GM21515 (cell line): Measurements from ENCODE around the gene NDN.
"Not testable (repeated sequence)": the region's sequence is repeated elsewhere in the genome, so short reads cannot be mapped to it uniquely, and the experiment has no call there.

Experiments
- ATAC-seq: cut with Tn5 transposase; IDR thresholded peaks from one replicate; pipeline ENCODE4 v1.9.1; 2021; ENCODE audit not compliant: unreplicated experiment

The NDN gene, protein sequence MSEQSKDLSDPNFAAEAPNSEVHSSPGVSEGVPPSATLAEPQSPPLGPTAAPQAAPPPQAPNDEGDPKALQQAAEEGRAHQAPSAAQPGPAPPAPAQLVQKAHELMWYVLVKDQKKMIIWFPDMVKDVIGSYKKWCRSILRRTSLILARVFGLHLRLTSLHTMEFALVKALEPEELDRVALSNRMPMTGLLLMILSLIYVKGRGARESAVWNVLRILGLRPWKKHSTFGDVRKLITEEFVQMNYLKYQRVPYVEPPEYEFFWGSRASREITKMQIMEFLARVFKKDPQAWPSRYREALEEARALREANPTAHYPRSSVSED

GRCh38 chr15:23687143-23687470, at the start of gene NDN:
Gene NDN (minus strand): TSS chr15:23687305. CDS start chr15:23687217, 88 bp downstream.
- ATAC-seq, result no peak

DNA sequence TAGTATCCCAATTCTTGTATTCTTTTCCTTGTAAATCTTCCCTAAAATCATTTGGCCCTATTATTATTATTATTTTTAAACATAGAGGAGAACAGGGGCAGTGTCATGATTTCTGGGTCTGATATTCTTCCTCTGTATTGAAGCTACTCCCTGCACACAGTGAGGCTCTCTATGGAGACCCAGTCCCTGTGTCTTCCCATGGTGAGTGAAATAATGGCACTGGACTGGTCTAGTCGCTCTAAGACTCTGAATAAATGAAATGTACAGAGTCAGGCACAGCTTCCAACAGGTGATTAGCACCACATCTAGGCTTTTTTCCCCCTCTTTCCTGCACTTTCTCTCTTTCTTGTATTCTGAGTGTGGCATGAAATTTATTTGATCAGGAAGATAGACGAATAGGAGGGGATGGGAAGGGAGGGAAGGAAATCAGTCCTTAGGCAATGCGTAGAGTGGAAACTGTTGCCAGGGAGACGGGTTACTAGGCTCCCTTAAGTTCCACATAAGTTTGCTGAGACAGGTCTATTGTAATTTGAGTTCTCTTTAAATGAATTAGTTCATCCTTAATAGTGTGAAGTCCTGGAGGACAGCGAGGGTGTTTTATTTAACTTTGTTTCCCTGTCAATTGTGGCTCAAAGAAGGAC, 49.0 kb upstream of the NDN start:
- ATAC-seq, result no peak

- no peak for ATAC-seq
Measured at GRCh38 chr15:23734862-23735261, 47.8 kb upstream of the NDN start.

GRCh38 chr15:23713874-23714656, 27.0 kb upstream of the NDN start:
- not testable (repeated sequence) for ATAC-seq

DNA sequence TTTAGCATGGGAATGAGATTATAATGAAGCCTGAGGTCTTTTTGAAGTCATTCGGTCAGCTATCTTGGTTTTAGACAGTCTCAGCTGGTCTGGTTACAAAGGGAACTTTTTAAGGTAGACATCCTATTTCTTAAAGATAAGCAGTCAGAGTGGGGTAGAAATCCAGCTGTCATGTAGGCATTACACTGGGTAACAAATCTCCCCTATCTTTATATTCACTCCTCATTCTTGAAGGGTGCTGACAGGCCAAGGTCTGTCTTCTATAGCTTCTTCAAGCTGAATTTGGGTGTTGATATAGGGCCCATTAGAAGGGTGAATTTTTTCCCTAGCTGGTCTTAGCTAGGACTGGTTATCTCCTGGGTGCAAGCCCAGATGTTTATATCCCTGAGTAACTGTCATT, 21.2 kb upstream of the NDN start:
- no peak for ATAC-seq

DNA sequence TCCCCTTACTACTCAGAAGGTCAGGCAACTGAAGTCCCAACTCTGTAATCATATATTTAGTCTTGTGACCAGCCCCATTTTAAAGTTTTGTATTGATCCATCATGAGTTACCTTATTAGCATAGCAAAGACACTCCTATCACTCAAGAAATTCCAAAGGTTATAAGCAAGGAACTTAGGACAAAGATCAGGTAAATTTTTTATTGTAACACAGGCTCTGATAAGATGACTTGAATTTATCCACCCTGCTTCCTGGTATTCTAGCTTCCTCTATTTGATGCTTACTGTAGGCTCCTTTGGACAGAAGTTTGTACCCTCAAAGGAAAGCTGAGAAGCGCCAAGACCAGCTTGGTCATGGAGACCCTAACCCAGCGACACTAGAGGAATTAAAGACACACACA, 8.2 kb upstream of the NDN start:
- no peak for ATAC-seq

GRCh38 chr15:23694592-23694991, 7.5 kb upstream of the NDN start:
- ATAC-seq, result no peak

GRCh38 chr15:23690450-23690852, 3.3 kb upstream of the NDN start:
- no peak for ATAC-seq

- no peak for ATAC-seq
Measured at GRCh38 chr15:23690015-23690414, 2.9 kb upstream of the NDN start.

- no peak for ATAC-seq
Measured at GRCh38 chr15:23686466-23687142, 501 bp downstream of the NDN start.

GRCh38 chr15:23671481-23671880, 15.6 kb downstream of the NDN start:
- no peak for ATAC-seq

GRCh38 chr15:23670970-23671369, 16.1 kb downstream of the NDN start:
- no peak for ATAC-seq

- no peak for ATAC-seq
Measured at GRCh38 chr15:23663232-23663631, 23.9 kb downstream of the NDN start.

- ATAC-seq, result no peak
Measured at GRCh38 chr15:23648920-23649515, 38.1 kb downstream of the NDN start.

DNA sequence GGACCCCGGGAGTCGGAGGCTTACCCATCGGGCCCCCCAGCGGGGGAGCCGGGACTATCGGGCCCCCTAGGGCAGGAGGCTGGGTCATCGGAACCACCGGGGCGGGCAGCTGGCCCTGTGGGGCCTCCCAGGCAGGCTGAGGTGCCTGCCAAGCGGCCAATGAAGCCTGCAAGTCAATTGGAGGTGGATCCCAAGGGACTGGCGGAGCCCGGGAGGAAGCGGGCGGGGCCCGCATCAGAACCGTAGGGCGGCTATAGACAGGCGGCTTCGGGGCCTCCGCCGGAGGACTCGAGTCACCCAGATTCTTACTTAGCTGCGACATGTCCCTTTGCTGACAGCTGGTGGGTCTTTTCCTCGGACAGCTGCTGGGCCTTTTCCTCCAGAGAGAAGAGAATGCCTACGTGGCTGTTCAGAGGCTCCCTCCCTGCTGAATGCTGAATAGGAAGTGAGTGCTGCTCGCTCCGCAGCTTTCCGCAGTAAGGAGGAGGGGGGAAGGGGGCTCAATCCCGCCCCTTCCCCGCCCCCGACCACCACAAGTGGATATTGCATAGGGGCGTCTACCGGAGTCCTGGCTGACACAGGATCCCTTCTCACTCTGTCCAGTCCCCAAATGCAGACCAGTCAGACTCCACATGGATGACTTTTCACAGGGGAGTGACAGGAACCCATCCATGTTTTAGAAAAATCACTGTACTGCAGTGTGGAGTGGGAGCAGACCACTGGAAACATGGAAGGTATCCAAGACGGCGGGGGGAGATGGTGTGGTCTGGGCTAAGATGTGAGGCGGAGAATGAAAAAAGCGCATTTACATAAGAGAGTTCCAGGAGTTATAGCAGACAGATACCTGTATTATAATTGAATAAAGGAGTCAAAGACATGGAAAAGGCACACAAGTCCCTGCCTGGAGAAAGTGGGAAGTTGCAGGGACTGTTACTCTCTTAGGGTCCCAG, 39.4 kb downstream of the NDN start, which contains the start of gene MAGEL2:
Gene MAGEL2, minus strand, starts transcription at position 447 of the 950 bp plus-strand sequence. Its CDS starts 125 bp downstream, at position 322.
- ATAC-seq, result no peak

GRCh38 chr15:23647001-23647295, 40.2 kb downstream of the NDN start:
- ATAC-seq, result no peak

DNA sequence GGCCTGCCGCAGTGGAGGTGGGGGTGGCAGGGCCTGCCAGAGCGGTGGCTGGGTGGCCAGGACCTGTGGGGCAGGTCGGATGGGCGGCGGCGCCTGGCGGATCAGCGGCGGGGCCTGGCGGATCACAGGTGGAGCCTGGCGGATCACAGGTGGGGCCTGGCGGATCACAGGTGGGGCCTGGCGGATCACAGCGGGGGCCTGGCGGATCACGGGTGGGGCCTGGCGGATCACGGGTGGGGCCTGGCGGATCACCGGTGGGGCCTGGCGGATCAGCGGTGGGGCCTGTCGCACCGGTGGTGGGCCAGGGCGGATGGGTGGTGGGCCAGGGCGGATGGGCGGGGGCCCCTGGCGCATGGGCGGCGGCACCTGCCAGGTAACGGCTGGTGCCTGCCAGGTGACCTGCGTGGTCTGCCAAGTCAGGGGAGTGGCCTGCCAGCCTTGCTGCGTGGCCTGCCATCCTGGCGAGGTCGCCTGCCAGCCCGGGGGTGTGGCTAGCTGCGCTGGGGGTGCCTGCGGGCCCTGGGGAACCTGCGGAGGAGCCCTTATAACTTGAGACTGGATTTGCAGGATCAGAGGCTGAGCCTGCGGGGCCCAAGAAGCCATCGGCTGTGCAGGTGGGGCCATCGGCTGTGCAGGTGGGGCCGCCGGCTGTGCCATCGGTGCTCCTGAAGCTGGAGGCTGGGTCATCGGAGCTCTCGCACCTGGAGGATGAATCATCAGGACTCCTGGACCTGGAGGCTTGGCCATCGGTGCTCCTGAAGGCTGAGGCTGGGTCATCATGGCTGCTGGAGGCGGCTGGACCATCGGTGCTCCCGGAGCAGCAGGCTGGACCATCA, 40.7 kb downstream of the NDN start:
- ATAC-seq, result no peak

DNA sequence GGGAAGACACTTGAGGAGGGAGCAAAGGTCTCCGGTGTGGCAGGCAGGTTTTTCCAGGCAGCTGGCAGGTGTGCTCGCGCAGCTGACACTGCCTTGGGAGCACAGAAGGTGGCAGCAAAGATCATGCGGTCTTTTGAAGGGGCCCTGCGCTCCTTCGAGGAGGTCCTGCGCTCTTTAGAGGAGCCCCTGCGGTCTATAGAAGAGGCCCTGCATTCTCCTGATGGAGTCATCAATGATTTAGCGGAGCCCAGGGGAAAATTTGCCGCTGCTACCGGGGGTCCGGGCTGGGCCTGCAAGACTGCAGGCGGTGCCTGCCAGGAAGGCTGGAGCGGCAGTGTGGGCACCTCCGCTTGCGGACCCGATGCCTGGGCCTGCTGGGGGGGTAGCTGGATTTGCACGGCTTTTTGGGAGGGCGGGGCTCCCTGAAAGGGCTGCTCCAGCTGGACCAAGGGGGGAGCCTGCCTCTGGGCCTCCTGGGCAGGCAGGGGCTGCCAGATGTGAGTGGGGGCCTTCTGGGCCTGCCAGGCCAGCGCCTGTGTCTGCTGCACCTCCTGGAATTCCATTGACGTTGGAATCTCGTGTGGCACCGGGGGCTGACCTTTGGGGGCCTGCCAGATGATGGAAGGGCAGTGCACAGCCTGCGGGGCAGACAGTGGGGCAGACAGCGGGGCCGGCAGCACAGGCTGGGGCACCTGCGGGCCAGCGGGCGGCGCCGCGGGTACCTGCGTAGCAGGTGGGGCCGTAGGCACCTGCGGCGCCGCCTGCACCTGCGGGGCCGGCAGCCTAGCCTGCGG, 41.5 kb downstream of the NDN start:
- ATAC-seq, result no peak
